Jurkat, Clone E6-1 (cell line): Measurements from ENCODE around the gene INF2.

ENCODE experiments used
- DNase-seq: peaks from one replicate; pipeline ENCODE4 v3.0.0-alpha.2; 2011; ENCODE audit warnings: low read depth, low spot score
- H3K4me3 ChIP-seq: 2 replicates; pipeline ENCODE4 v1.5.1; 2011; ENCODE audit warnings: mild to moderate bottlenecking, low read length, control low read depth, moderate library complexity

INF2 gene

DNA sequence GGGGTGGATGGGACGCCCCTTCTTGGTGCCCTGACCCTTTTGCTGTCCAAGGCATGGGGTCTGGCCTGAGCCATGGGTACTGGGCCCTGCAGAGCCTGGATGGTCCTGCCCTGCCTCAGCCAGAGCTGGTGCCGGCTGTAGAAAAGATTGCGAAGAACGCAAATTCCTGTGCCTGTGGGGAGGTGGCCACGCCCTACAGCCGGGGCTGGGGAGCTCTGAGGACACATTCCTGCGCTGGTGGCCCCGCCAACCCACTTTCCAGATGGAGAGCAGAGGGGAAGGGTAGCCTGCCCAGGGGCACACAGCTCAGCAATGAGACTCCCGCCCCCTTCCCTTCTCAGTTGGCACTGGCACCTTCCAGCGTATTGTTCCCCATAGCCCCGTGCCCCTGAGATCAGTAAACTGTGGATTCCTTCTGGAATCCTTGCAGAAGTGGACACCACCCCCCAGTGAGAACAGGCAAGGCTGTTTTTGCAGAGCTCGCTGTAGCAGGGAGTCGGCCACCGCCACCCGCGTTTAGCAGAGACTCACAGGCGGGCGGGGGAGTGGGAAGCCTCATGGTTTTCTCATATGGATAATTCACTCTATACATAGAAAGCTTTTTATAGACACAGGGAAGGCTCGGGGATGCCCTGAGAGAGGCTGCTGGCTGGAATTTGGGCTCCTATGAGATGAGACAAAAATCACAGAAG, 8.6 kb downstream of the INF2 start:
- no peak overlapping the region for H3K4me3 ChIP-seq
- no peak for DNase-seq

DNA sequence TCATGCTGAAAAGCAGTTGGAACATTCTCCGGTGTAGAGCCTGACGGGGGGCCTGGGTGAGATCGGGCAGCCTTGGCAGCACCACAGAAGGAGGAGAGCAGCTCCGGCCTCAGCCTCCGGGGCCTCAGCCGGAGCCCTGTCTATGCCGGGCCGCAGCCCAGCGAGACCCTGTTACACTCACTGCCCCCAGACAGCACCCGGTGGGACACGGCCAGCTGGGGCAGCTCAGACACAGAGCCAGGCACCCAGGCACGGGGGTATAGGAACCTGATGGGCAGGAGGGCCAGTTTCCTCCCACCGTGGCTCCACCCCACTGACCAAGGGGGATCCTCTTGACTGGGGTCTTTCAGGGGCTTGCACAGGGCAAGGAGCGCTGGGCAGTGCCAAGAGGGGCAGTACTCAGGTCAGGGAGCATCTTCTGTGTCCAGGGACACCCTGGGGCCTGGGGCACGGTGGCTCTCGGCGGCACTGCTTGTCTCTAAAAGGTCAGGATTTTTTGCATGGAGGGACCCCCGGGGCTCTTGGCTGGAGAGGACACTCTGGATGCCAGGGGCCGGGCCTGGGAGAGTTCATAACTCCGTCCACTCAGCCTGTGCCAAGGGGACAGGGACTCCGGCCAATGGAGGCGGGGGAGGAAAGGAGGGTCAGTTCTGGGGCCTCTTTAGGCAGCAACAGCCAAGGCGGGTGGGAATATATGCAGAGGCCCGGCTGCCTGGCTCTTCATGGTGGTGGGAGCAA, 9.4 kb downstream of the INF2 start:
- no peak for DNase-seq

DNA sequence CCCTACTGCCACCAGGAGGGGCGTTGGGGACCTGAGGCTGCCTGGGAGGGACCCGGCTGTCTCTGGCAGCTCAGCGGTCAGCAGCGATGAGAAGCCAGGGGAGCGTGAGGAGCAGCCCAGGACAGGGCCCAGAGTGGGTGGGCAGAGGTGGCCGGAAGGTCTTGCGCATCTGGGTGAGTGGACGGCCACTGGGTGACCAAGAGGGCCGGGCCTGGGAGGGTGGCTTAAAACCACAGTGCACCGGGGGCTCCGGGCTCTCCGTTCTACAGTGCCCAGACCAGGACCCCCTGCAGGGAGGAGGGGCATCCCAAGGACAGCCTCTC, 10.0 kb downstream of the INF2 start:
- no peak overlapping the region for H3K4me3 ChIP-seq
- DNase-seq, result no peak

More for the DNA sequence above, 9.4 kb downstream of the INF2 start:
- no peak overlapping the region for H3K4me3 ChIP-seq

DNA sequence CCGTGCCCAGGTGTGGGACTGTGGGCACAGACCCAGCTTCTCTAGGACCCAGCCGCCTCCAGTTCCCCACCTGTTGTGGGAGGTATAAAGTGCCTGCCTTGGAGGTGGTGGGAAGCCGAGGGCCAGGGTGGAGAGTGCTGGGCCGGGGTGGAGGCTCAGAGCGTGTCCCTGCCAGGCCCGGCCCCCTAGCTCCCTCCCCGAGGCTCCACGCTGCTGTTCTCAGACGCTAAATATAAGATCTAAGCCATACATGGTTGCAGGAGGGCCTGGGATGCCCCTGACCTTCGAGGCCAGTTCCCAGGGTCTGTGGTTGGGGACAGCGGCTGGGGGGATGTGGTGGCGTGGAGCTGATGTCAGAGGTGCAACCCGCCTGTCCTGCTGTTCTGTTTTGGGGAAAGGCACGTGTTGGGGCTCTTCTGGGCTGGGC, 10.8 kb downstream of the INF2 start:
- H3K4me3 ChIP-seq, result no peak overlapping the region
- no peak for DNase-seq

DNA sequence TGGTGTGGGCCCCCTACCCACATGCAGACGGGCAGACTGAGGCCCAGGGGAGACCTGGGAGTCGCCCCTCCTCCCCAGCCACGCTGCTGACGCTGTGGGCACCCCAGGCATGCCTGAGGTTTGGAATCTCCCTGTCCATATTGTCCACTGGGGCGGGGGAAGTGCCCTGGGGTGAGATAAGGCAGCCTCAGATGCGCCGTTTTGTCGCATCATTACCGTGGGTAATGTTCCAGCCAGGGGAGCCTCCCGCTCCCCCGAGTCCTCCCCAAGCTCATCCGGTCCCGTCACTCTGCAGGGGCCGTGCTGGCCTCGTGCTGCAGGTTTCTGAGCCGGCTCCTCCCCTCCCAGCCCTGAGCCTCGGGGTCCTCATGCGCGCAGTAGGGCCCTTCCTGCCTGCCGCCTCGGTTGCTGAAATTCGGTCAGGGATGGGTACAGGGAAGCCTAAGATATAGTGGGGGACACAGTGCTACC, 11.4 kb downstream of the INF2 start:
- no peak for DNase-seq
- no peak overlapping the region for H3K4me3 ChIP-seq

DNA sequence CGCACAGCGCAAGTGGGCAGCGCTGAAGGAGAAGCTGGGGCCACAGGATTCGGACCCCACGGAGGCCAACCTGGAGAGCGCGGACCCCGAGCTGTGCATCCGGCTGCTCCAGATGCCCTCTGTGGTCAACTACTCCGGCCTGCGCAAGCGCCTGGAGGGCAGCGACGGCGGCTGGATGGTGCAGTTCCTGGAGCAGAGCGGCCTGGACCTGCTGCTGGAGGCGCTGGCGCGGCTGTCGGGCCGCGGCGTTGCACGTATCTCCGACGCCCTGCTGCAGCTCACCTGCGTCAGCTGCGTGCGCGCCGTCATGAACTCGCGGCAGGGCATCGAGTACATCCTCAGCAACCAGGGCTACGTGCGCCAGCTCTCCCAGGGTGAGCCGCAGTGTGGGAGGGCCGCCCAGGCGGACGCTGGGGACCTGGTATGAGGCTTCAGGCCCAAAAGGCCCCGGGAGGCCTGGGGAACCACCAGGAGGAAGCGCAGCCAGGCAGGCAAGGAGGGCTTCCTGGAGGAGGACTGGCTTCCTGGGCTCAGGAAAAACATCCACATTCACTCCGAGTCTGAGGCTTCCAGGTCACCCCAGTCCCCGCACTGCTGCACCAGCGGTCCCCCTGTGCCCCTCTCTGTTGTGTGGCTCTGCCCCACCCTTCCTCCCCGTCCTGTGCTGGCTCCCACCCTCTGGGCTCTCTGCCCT, 12.1 kb downstream of the INF2 start:
- no peak for DNase-seq
- H3K4me3 ChIP-seq, result no peak overlapping the region

DNA sequence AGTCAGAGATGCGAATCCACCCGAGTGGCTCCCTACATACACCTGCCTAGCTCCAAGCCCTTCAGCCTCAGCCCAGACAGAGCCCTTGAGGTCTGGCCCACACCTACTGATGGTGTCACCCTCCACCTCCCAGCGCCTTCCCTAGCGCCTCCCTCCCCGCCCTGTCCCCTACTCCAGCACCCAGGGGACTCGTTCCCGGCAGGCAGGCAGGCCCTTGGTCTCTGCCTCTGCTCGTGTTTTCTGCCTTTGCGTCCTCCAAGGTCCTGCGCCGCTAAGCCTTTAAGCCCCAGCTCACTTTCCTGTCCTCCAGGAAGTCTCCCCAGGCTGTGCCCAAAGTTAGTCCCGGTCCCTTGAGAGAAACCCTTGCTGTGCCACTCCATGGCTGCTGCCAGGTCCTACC, 12.7 kb downstream of the INF2 start:
- H3K4me3 ChIP-seq, result no peak overlapping the region
- DNase-seq, result no peak

DNA sequence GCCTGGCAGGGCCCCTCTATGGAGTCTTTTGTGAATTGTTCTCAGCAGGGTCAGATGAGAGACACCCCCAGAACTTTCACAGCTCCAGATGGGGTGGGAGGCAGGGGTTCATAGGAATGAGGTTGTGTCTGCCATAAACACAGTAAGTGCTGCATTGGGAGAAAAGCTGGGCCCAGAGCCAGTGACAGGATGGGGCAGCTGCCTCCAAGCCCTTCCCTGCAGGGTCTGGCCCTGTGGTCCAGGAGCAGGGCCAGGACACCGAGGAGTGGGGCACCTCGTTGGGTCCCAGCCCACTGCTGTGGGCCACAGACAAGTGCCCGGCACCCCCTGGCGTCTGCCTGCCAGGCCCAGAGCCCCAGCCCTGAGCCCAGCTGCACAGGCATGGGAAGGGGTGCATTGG, 13.3 kb downstream of the INF2 start:
- DNase-seq, result no peak

DNA sequence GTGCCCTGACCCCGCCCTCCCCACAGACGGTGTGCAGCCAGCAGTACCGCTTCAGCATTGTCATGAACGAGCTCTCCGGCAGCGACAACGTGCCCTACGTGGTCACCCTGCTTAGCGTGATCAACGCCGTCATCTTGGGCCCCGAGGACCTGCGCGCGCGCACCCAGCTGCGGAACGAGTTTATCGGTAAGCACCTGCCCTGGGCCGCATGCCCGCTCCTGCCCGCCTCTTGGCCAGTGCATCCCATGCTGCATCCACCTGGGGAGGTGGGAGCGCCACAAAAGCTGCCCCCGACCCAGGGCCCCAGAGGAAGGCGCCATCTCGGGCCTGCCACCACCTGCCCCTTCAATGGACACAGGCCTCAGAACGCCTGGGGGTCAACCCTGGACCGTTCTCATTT, 13.9 kb downstream of the INF2 start:
- no peak for DNase-seq
- H3K4me3 ChIP-seq, result no peak overlapping the region

More for the DNA sequence above, 13.3 kb downstream of the INF2 start:
- H3K4me3 ChIP-seq, result no peak overlapping the region

DNA sequence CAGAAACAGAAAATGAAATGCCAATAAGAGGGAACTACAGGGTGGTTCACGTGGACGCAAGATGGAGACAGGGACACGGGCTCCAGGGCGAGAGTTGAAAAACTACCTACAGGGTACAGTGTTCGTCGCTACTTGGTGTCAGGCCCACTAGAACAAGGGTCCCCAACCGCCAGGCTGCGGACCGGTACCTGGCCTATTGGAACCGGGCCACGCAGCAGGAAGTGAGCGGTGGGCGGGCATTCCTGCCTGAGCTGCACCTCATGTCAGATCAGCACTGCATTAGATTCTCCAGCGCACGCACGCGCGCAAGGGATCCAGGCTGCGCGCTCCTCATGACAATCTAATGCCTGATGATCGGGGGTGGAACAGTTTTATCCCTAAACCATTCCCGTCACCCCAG, 14.8 kb downstream of the INF2 start:
- H3K4me3 ChIP-seq, result no peak overlapping the region
- DNase-seq, result no peak

DNA sequence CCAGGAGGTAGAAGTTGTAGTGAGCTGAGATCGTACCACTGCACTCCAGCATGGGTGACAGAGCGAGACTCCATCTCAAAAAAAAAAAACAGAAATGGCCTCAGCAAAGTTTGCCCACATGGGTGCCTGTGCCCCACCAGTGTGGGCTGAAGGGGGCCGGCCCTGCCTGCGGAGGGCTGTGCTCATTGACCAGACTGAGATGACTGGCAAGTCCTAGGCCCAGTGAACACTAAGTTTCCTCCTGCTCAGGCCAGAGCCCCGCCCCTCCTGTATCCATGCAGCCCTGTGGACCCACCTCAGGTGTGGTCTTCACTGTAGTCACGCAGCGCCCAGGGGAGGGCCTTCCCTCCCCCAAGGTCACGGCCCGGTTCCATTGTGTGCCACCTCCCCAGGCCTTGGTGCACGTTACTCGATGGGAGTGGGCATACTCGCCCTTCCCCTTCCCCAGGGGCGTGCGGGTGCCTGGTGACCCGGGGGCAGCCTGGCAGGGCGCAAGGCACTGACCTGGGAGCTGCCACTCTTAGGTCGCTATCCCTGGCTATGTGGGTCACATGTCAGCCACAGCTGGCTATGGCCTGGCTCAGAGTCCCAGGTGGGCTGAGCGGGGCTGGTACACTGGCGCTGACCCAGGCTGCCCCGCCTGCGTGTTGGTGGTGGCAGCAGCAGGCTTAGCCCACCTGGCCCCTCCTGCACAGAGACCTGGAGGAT, 16.1 kb downstream of the INF2 start:
- no peak for DNase-seq
- H3K4me3 ChIP-seq, result no peak overlapping the region

DNA sequence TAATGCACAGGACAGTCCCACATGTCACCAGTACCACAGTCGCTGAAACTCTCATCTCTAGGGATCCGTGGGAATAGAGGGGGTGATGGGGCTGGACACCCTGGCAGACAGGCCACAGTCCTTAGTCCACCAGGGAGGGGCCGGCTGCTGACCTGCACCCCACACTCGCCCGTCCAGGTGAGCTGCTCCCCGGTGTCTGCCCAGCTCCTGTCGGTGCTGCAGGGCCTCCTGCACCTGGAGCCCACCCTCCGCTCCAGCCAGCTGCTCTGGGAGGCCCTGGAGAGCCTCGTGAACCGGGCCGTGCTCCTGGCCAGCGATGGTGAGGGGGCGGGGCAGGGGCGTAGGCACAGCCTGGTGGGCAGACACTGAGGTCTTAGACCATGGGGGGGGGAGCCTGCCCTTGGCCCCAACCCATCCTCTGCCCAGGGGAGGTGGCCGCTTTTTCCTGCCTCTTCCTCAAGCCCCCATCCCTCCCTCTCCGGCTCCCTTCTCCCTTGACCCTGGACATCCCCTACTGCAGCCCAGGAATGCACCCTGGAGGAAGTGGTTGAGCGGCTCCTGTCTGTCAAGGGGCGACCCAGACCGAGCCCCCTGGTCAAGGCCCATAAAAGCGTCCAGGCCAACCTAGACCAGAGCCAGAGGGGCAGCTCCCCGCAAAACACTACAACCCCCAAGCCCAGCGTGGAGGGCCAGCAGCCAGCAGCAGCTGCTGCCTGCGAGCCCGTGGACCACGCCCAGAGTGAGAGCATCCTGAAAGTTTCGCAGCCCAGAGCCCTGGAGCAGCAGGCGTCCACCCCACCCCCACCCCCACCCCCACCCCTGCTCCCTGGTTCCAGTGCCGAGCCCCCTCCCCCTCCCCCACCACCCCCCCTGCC, 17.6 kb downstream of the INF2 start:
- no peak overlapping the region for H3K4me3 ChIP-seq
- no peak for DNase-seq

DNA sequence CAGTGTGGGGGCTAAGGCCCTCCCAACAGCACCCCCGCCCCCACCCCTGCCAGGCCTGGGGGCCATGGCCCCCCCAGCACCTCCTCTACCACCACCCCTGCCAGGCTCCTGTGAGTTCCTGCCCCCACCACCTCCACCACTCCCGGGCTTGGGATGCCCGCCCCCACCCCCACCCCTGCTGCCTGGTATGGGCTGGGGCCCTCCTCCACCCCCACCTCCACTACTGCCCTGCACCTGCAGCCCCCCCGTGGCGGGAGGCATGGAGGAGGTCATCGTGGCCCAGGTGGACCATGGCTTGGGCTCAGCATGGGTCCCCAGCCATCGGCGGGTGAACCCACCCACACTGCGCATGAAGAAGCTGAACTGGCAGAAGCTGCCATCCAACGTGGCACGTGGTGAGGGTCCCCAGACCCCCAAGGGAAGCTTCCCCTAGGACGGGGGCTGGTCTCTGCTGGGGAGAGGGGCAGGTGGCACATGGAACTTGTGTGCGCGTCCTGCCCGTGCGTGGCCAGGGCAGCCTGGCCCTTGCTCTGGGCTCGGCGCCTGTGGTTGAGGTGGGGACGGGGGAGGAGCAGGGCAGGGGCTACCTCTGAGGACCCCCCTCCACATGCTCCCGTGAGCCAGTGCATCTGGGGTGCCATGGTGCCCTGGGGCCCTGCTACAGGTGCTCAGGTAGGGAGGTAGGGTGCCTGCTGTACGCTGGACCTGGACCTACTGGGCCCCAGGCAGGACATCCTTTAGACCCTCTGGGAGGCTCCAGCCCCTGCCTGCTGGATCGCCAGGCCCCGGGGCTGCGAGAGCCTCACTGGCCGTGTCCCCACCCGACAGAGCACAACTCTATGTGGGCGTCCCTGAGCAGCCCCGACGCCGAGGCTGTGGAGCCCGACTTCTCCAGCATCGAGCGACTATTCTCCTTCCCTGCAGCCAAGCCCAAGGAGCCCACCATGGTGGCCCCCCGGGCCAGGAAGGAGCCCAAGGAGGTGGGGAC, 18.5 kb downstream of the INF2 start:
- no peak for DNase-seq
- no peak overlapping the region for H3K4me3 ChIP-seq

DNA sequence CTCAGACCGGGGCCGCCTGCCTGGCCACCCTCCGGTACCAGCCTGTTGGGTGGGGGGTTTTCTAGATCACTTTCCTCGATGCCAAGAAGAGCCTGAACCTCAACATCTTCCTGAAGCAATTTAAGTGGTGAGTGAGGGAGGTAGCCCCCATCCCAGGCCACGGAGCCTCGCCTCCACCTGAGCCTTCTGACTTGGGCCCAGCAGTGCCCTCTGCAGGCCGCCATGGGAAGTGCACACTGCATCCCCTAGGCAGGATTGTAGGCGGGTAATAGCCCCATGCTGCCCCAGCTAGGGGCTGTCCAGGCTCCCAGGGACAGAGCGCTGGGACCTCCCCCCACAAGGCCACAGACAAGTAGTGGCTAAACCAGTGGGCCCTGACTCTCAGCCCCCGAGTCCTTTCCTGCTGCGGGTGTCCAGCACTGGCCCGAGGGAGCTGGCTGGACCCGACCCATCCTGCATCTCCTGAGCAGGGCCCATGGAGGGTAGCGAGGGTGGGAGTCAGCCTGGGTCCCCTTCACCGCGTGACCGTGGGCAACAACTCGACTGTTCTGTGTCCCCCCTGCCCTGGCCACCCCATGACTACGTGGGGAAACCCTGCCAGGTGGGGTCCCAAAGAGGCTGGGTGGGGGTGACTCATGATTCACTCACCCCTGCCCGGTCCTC, 19.3 kb downstream of the INF2 start:
- no peak overlapping the region for H3K4me3 ChIP-seq
- DNase-seq, result peak; percentile 43

DNA sequence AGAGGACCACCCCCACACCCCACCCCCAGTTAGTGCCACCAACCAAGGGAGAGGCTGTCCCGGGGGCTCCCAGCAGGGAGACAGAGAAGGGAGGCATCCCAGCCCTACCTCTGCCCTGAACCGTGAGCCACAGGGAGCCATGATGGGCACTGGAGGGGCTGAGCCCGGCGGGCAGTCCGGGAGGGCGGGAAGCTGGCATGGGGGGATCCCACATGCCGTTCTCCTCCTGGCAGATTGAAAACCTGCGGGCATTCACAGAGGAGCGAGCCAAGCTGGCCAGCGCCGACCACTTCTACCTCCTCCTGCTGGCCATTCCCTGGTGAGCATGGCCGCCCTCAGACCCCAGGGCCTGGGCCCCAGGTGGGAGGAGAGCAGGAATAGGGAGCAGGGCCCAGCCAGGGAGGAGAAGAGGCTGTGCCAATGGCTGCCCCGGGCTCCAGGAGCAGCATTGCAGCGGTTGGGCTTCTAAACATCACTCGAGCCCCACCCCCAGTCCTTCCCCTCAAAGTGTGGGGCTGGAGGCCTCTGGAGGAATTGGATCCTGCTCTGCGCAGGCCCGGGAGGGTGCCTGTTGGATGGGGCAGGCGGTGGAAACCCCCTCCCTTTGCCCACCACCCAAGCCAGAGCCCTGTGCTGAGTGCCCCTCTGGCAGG, 20.1 kb downstream of the INF2 start:
- H3K4me3 ChIP-seq, result no peak overlapping the region

DNA sequence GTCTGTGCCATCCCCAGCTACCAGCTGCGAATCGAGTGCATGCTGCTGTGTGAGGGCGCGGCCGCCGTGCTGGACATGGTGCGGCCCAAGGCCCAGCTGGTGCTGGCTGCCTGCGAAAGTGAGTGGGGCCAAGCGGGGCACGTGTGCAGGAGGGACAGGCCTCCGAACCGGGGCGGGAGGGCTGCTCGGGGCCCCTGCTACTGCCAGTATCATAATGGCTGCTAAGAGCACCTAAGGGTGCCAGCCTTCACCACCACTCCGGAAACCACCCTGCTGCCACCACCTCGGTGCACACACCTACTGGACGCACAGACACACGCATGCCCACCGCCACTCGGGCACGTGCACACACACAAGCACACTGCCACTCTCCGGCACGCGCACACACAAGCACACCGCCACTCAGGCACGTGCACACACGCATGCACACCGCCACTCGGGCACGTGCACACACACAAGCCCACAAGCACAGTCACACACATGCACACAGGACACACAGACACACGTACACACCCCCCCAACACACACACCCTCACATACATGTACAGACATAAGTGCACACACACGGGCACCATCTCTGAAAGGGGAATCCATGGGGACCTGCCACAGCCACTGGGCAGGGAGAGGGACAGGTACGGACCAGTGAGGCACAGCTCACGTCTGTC, 20.8 kb downstream of the INF2 start:
- no peak for DNase-seq
- no peak overlapping the region for H3K4me3 ChIP-seq

More for the DNA sequence above, 20.1 kb downstream of the INF2 start:
- no peak for DNase-seq
